Peyer's patch (tissue), 4 donors: Measurements from ENCODE around the gene ZNF718. TPM values are rescaled to one million over a fixed set of nuclear protein-coding genes. Genes with fewer than 3 reads are reported as not detected.
"Not testable (repeated sequence)": the region's sequence is repeated elsewhere in the genome, so short reads cannot be mapped to it uniquely, and the experiment has no call there.

Source experiments
- DNase-seq, 3 donors: peaks; one replicate each; pipeline ENCODE4 v3.0.0-alpha.2; 2017 to 2019
- H3K27ac ChIP-seq, 4 donors: fragments of 200-600 bp; sonication (generic); one replicate each; pipeline ENCODE4 v1.5.1; 2016 to 2019
- H3K27me3 ChIP-seq, 2 donors: fragments of 200-600 bp; sonication (generic); one replicate each; pipeline ENCODE4 v1.5.1; 2019
- H3K36me3 ChIP-seq, 3 donors: fragments of 200-600 bp; sonication (generic); one replicate each; pipeline ENCODE4 v1.5.1; 2016 to 2019
- H3K4me1 ChIP-seq, 4 donors: fragments of 200-600 bp; sonication (generic); one replicate each; pipeline ENCODE4 v1.5.1; 2016 to 2019
- H3K4me3 ChIP-seq, 4 donors: fragments of 200-600 bp; sonication (generic); 1 replicate in 3 of 4; 2 replicates in 1 of 4; pipeline ENCODE4 v1.5.1; 2016 to 2019; ENCODE audit warnings: mild to moderate bottlenecking in 1 of 4
- H3K9me3 ChIP-seq, 4 donors: fragments of 200-600 bp; sonication (generic); one replicate each; pipeline ENCODE4 v1.5.1; 2016 to 2019; ENCODE audit warnings: mild to moderate bottlenecking in 1 of 4
- POLR2A ChIP-seq, 2 donors: fragments of 450-650 bp; IDR thresholded peaks; one replicate each; pipeline ENCODE4 v1.5.1; 2017; ENCODE audit warnings: antibody characterized with exemption in 2 of 2, mild to moderate bottlenecking in 2 of 2, moderate library complexity in 2 of 2
- total RNA-seq, 4 donors: library from RNA; depleted of rRNA; stranded (reverse); fragments of >200 nt; gene quantifications; one replicate each; pipeline ENCODE4 v1.1.0, GENCODE V29; 2016
- TF ChIP-seq, protein P1 (sequence below), 6 experiments: fragments of 450-650 bp in 4 of 6; fragments of 200-600 bp in 2 of 6; sonication (generic) in 1 of 6; IDR thresholded peaks; one replicate each; pipeline ENCODE4 v1.5.1; 2017 to 2019; ENCODE audit warnings: antibody characterized with exemption in 6 of 6, mild to moderate bottlenecking in 3 of 6, moderate library complexity in 1 of 6

The ZNF718 gene
- total RNA-seq, 4 donors from 2014 or later: 3.5 to 15.7 (median 9.2) TPM

DNA sequence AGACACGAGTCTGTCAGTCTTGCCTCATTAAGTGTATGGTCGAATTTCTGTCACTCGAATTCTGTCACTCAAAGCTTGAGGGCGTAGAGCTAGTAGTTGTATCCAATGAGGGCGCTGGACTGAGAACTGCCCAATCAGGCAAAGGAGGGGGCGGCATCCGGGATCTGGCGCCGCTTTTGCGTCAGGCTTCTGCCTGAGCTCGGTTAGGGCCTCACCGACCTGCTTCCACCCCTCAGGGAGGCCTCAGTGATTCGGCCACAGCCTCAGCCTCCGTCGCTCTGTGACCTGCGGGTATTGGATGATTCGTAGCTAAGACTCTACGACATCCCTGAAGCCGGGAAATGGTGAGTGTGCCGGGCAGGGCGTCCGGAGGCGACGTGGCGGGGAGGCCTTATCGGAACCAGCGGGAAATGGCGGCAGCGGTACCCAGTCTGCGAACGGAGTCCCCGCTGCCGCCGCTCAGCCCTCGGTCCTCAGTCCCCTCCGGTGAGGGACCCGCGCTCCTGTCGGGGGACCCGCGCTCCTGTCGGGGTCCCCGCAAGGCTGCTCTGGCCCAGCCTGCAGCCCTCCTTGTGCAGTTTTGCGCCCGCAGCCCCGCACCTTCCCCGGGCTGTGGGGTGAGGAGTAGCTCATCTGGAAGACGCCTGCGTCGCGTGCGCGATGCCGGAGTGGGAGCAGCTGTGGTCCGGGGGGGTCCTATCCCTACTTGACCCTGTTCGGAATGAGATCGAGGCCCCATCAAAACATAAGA lies 88.3 kb downstream of the ZNF718 start:
- Histone ChIP-seq H3K27me3 (no peaks in the 10 kb centered on the region), H3K4me3 (peak overlapping the region; percentile 14 to 58 (median 34)), H3K4me1 (peaks cover 0 to 5% (median 0%) of the 10 kb centered on the region in 4 donors), H3K9me3 (peaks cover 0 to 23% (median 0%) of the 10 kb centered on the region in 4 donors), H3K36me3 (no peaks in the 10 kb centered on the region), H3K27ac (peak overlapping the region in 3 of 4 donors; percentile 30 to 70 (median 62))
- TF ChIP-seq, protein P1, sequence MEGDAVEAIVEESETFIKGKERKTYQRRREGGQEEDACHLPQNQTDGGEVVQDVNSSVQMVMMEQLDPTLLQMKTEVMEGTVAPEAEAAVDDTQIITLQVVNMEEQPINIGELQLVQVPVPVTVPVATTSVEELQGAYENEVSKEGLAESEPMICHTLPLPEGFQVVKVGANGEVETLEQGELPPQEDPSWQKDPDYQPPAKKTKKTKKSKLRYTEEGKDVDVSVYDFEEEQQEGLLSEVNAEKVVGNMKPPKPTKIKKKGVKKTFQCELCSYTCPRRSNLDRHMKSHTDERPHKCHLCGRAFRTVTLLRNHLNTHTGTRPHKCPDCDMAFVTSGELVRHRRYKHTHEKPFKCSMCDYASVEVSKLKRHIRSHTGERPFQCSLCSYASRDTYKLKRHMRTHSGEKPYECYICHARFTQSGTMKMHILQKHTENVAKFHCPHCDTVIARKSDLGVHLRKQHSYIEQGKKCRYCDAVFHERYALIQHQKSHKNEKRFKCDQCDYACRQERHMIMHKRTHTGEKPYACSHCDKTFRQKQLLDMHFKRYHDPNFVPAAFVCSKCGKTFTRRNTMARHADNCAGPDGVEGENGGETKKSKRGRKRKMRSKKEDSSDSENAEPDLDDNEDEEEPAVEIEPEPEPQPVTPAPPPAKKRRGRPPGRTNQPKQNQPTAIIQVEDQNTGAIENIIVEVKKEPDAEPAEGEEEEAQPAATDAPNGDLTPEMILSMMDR (IDR thresholded peaks at IDR 0.05): no peak
- TF ChIP-seq POLR2A (IDR thresholded peaks at IDR 0.05): peak in 1 of 2 donors; percentile 14
- peak in 1 of 3 donors; percentile 53 for DNase-seq

DNA sequence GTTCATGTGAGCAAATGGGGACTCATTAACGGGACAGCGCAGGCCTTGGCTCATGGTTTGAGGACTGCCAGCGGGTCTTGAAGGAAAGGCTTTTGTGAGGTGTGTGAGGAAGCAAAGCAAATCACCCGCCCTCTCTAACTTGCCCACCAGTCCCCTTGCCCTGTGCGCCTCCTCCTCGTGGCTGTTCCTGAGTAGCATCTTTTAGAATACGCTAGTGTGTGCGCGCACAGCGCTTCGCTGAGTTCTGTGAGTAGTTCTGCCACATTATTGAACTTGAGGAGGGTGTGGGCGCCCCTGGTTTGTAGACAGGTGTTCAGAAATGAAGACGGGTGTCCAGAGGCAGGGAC lies 88.9 kb downstream of the ZNF718 start:
- H3K9me3 ChIP-seq: peaks cover 0 to 23% (median 0%) of the 10 kb centered on the region in 4 donors
- peak overlapping the region; percentile 14 to 58 (median 34) for H3K4me3 ChIP-seq
- H3K36me3 ChIP-seq, H3K4me1 ChIP-seq, H3K27me3 ChIP-seq, DNase-seq: not testable (repeated sequence)
- H3K27ac ChIP-seq: peak overlapping the region in 1 of 4 donors; percentile 70

Other genes with a start within 250 kb of the ZNF718 start
- gene ZNF595, start 71.2 kb upstream of the ZNF718 start, total RNA-seq: 10 to 100 TPM in 3 of 4 donors, 1 to 10 TPM in 1; 8.9 to 52.8 (median 26.9) TPM
- not detected for gene ZNF732, start 181.0 kb downstream of the ZNF718 start, total RNA-seq
- gene ZNF141, start 213.3 kb downstream of the ZNF718 start, total RNA-seq: 10 to 100 TPM; 24.3 to 87.5 (median 31.2) TPM